Colonic mucosa (tissue), 4 donors: ENCODE results near the gene MAP4K1. TPM values are rescaled to one million over a fixed set of nuclear protein-coding genes. Genes with fewer than 3 reads are reported as not detected.
A peak's percentile ranks its signal among the peaks of the same experiment; 100 is the strongest.

ENCODE experiments used
- DNase-seq: peaks from one replicate; pipeline ENCODE4 v3.0.0-alpha.2; 2020
- H3K27ac ChIP-seq: fragments of 200-600 bp; one replicate; pipeline ENCODE4 v1.8.0; 2021
- H3K27me3 ChIP-seq: fragments of 200-600 bp; one replicate; pipeline ENCODE4 v1.8.0; 2021
- H3K36me3 ChIP-seq: fragments of 200-600 bp; one replicate; pipeline ENCODE4 v1.8.0; 2021
- H3K4me1 ChIP-seq: fragments of 200-600 bp; one replicate; pipeline ENCODE4 v1.8.0; 2021; ENCODE audit warnings: mild to moderate bottlenecking
- H3K4me3 ChIP-seq: fragments of 200-600 bp; one replicate; pipeline ENCODE4 v1.8.0; 2021
- H3K9ac ChIP-seq, 2 donors: one replicate each; pipeline ENCODE4 v1.7.0; 2013; ENCODE audit warnings: control low read depth in 2 of 2, low read depth in 2 of 2, low read length in 2 of 2
- H3K9me3 ChIP-seq: fragments of 200-600 bp; one replicate; pipeline ENCODE4 v1.8.0; 2021
- CTCF ChIP-seq: fragments of 200-600 bp; IDR thresholded peaks from one replicate; pipeline ENCODE4 v1.8.0; 2022; ENCODE audit warnings: antibody characterized with exemption, mild to moderate bottlenecking
- intact Hi-C: fragments of 100-400 bp; cut with DNase I; formaldehyde crosslinking; loops from one replicate; pipeline ENCODE4 v1.14.1; 2022
- total RNA-seq, 2 donors: library from RNA; stranded (reverse); fragmentation: NEBNext Ultra II Directional in 1 of 2; extraction: Animal tissue kit (Norgen Biotek cat#: 25700) in 1 of 2; gene quantifications; one replicate each; pipeline ENCODE4 v1.2.1, GENCODE V29; 2021
- donor health status: healthy.
- donor health status: DM: no; HTN: no; CAD: no.
- donor health status: DM: no; HTN: no; CAD: no.

The MAP4K1 gene
- total RNA-seq, 2 donors from 2014 or later, result 2.6 to 4.9 TPM

- Histone ChIP-seq H3K27ac (no peak overlapping the region), H3K9me3 (no peaks in the 10 kb centered on the region), H3K36me3 (no peaks in the 10 kb centered on the region), H3K27me3 (no peaks in the 10 kb centered on the region), H3K4me1 (no peaks in the 10 kb centered on the region), H3K9ac (no peak overlapping the region), H3K4me3 (no peak overlapping the region)
- TF ChIP-seq CTCF, result no peak
- intact Hi-C loops, result no loop called here
- no peak for DNase-seq
These were observed 18.0 kb downstream of the MAP4K1 start for GRCh38 chr19:38599722-38600121.

- Histone ChIP-seq H3K4me3 (no peak overlapping the region), H3K9ac (no peak overlapping the region), H3K27me3 (no peaks in the 10 kb centered on the region), H3K9me3 (no peaks in the 10 kb centered on the region), H3K4me1 (no peaks in the 10 kb centered on the region), H3K27ac (no peak overlapping the region), H3K36me3 (no peaks in the 10 kb centered on the region)
- TF ChIP-seq CTCF, result no peak
- intact Hi-C loops, result no loop called here
- no peak for DNase-seq
These were observed 20.7 kb downstream of the MAP4K1 start for GRCh38 chr19:38597075-38597474.

- peak; percentile 74 for DNase-seq
- TF ChIP-seq CTCF, result no peak
These were observed 21.4 kb downstream of the MAP4K1 start for GRCh38 chr19:38596057-38596981.

GRCh38 chr19:38592940-38593339 is 24.8 kb downstream of the MAP4K1 start:
- Histone ChIP-seq H3K36me3 (no peaks in the 10 kb centered on the region), H3K27me3 (no peaks in the 10 kb centered on the region), H3K27ac (no peak overlapping the region), H3K4me3 (no peak overlapping the region), H3K4me1 (no peaks in the 10 kb centered on the region), H3K9me3 (no peaks in the 10 kb centered on the region), H3K9ac (no peak overlapping the region)
- TF ChIP-seq CTCF, result no peak
- DNase-seq, result no peak
- intact Hi-C loops, result no loop called here

More at GRCh38 chr19:38596057-38596981, 21.4 kb downstream of the MAP4K1 start:
- Histone ChIP-seq H3K4me3 (no peak overlapping the region), H3K27me3 (no peaks in the 10 kb centered on the region), H3K9me3 (no peaks in the 10 kb centered on the region), H3K27ac (no peak overlapping the region), H3K36me3 (no peaks in the 10 kb centered on the region), H3K4me1 (no peaks in the 10 kb centered on the region), H3K9ac (no peak overlapping the region)
- intact Hi-C loops, result no loop called here

- H3K27me3 ChIP-seq, result no peaks in the 10 kb centered on the region
- H3K9ac ChIP-seq, result no peak overlapping the region
- no peak for TF ChIP-seq CTCF
- no peaks in the 10 kb centered on the region for H3K36me3 ChIP-seq
- no peak for DNase-seq
- intact Hi-C loops, result no loop called here
- H3K27ac ChIP-seq, result no peak overlapping the region
- H3K9me3 ChIP-seq, result no peaks in the 10 kb centered on the region
- no peak overlapping the region for H3K4me3 ChIP-seq
- no peaks in the 10 kb centered on the region for H3K4me1 ChIP-seq
These were observed 29.7 kb downstream of the MAP4K1 start for GRCh38 chr19:38588041-38588440.
